ENCODE results near the gene TTLL10.

GRCh38 chr1:1221887-1222574 is 48.4 kb downstream of the TTLL10 start:
- TF ChIP-seq, protein P1, sequence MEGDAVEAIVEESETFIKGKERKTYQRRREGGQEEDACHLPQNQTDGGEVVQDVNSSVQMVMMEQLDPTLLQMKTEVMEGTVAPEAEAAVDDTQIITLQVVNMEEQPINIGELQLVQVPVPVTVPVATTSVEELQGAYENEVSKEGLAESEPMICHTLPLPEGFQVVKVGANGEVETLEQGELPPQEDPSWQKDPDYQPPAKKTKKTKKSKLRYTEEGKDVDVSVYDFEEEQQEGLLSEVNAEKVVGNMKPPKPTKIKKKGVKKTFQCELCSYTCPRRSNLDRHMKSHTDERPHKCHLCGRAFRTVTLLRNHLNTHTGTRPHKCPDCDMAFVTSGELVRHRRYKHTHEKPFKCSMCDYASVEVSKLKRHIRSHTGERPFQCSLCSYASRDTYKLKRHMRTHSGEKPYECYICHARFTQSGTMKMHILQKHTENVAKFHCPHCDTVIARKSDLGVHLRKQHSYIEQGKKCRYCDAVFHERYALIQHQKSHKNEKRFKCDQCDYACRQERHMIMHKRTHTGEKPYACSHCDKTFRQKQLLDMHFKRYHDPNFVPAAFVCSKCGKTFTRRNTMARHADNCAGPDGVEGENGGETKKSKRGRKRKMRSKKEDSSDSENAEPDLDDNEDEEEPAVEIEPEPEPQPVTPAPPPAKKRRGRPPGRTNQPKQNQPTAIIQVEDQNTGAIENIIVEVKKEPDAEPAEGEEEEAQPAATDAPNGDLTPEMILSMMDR (IDR thresholded peaks at IDR 0.05) = no peak
- no peak for TF ChIP-seq POLR2A (IDR thresholded peaks at IDR 0.05)
